ENCODE results near the gene AP1S1.

The AP1S1 gene

GRCh38 chr7:101162551-101163278 is 8.4 kb downstream of the AP1S1 start:
- Histone ChIP-seq H3K27ac (ENCODE audit: low read length) (no peak overlapping the region), H3K36me3 (ENCODE audit: insufficient read depth, low read depth, low read length) (peaks cover 7% of the 10 kb centered on the region; the same call in 1 of the 2 replicates), H3K27me3 (ENCODE audit: insufficient read depth, low read length) (peaks cover 53% of the 10 kb centered on the region), H3K4me1 (ENCODE audit: insufficient read depth, low read length) (peaks cover 14% of the 10 kb centered on the region), H3K4me3 (ENCODE audit: low read length) (peak overlapping the region; percentile 59), H3K9ac (ENCODE audit: low read depth, low read length) (peak overlapping the region; percentile 54; the same call in 1 of the 2 replicates), H3K9me3 (ENCODE audit: insufficient read depth, low read depth, low read length) (no peaks in the 10 kb centered on the region)

GRCh38 chr7:101163279-101164070 is 9.2 kb downstream of the AP1S1 start:
- Histone ChIP-seq H3K9me3 (ENCODE audit: insufficient read depth, low read depth, low read length) (no peaks in the 10 kb centered on the region), H3K27me3 (ENCODE audit: insufficient read depth, low read length) (peaks cover 61% of the 10 kb centered on the region), H3K36me3 (ENCODE audit: insufficient read depth, low read depth, low read length) (peaks cover 7% of the 10 kb centered on the region; the same call in 1 of the 2 replicates), H3K4me1 (ENCODE audit: insufficient read depth, low read length) (peaks cover 22% of the 10 kb centered on the region), H3K4me3 (ENCODE audit: low read length) (peak overlapping the region; percentile 69), H3K9ac (ENCODE audit: low read depth, low read length) (peak overlapping the region; percentile 41; the same call in 1 of the 2 replicates), H3K27ac (ENCODE audit: low read length) (no peak overlapping the region)

DNA sequence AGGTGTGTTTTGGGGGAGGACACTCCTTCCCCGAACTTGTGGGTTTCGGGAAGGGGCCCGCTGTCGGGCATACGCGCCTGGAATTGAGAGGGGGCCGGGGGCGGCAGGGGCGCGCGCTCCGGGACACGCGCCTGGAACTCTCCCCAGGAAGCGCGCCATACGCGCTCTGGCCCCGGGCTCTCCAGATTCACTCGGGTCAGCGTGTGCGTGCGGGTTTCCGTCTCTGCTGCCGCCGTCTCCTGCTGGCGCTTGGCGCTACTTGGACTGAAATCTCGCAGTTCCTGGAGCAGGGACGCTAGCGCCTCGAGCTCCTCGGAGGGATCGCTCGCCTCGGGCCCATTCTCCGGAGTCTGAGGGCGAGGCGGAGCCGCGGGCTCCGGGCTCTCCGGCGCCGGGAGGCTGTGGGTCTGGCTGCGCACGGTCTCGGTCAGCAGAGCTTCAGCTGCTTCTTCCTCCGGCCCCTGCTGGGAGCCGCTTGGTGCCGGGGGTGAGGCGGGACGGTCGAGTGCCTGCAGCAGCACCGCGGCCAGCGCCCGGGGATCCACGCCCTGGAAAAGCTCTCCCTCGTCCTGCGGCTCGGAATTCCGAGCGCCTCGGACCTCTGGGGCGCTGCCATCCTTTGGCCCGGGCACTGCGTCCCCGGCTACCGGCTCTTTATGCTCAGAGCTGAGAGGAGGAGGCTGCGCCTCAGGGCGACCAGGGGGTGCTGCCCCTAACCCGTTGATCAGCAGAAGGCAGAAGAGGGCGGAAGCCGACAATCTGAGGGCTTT is 10.0 kb downstream of the AP1S1 start:
- Histone ChIP-seq H3K27me3 (ENCODE audit: insufficient read depth, low read length) (peaks cover 68% of the 10 kb centered on the region), H3K4me1 (ENCODE audit: insufficient read depth, low read length) (peaks cover 30% of the 10 kb centered on the region), H3K36me3 (ENCODE audit: insufficient read depth, low read depth, low read length) (0 out of 2 replicates have a peak, but pooled peaks cover under 1% of the 10 kb centered on the region), H3K9me3 (ENCODE audit: insufficient read depth, low read depth, low read length) (no peaks in the 10 kb centered on the region), H3K27ac (ENCODE audit: low read length) (no peak overlapping the region), H3K4me3 (ENCODE audit: low read length) (peak overlapping the region; percentile 69), H3K9ac (ENCODE audit: low read depth, low read length) (peak overlapping the region; percentile 41; the same call in 1 of the 2 replicates)

- H3K36me3 ChIP-seq (ENCODE audit: insufficient read depth, low read depth, low read length) = no peaks in the 10 kb centered on the region
- H3K4me1 ChIP-seq (ENCODE audit: insufficient read depth, low read length) = peaks cover 37% of the 10 kb centered on the region
- no peaks in the 10 kb centered on the region for H3K9me3 ChIP-seq (ENCODE audit: insufficient read depth, low read depth, low read length)
- H3K9ac ChIP-seq (ENCODE audit: low read depth, low read length) = no peak within 1 kb of the TSS; the same call in 1 of the 2 replicates
- H3K4me3 ChIP-seq (ENCODE audit: low read length) = peak within 1 kb of the TSS; percentile 75
- H3K27me3 ChIP-seq (ENCODE audit: insufficient read depth, low read length) = peaks cover 79% of the 10 kb centered on the region
- no peak within 1 kb of the TSS for H3K27ac ChIP-seq (ENCODE audit: low read length)
These were observed 11.0 kb downstream of the AP1S1 start, which contains the start of gene VGF for GRCh38 chr7:101165075-101165957. TSS of gene VGF (minus strand) at chr7:101165569. CDS start at chr7:101164843, 726 bp downstream.

DNA sequence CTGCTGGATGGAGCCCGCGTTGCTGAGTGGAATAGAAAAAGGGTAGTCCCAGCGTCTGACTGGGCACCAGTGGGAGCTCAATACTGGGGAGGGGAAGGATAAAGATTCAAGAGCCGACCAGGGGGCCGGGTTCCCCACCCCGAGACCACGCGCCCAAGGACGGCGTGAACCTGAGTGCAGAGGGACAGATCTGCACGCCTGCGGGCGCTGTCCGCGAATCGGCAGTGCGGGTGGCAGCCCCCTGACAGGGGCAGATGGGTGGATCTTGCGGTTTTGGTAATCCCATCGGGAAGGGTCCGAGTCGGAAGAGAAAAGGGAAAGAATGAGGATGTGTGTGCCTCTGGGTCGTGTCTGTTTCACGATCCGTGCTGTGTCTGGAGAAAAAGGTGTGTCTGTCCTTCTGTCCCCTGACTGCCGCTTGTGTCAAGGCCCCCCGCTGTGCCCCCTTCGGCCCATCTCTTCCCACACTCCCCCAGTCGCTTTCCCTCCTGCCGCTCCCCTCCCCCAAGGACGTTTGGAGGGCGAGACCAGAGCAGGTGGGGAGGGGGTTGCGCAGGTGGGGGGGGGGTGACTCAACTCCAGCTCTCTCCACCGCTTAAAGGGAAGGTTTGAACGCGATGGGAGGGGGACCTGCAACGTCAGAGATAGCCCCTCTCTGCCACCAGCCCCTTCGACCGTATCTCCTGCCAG is 11.8 kb downstream of the AP1S1 start:
- no peaks in the 10 kb centered on the region for H3K9me3 ChIP-seq (ENCODE audit: insufficient read depth, low read depth, low read length)
- H3K36me3 ChIP-seq (ENCODE audit: insufficient read depth, low read depth, low read length) = no peaks in the 10 kb centered on the region
- H3K27me3 ChIP-seq (ENCODE audit: insufficient read depth, low read length) = peaks cover 87% of the 10 kb centered on the region
- no peak overlapping the region for H3K27ac ChIP-seq (ENCODE audit: low read length)
- H3K9ac ChIP-seq (ENCODE audit: low read depth, low read length) = no peak overlapping the region
- peak overlapping the region; percentile 75 for H3K4me3 ChIP-seq (ENCODE audit: low read length)
- H3K4me1 ChIP-seq (ENCODE audit: insufficient read depth, low read length) = peaks cover 37% of the 10 kb centered on the region

DNA sequence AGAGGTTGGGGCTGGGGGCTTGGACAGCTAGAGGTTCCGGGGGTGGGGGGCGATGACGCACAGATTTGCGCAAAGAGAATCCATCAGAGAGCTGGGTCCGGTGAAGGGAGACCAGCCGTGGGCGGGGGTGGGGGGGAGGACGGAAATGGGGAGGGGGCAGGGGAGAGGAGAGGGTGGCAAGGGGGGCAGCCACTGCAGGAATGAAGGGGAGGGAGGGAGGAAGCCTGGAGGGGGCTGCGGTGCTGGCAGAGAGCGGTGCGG is 12.3 kb downstream of the AP1S1 start:
- Histone ChIP-seq H3K27me3 (ENCODE audit: insufficient read depth, low read length) (peaks cover 92% of the 10 kb centered on the region), H3K36me3 (ENCODE audit: insufficient read depth, low read depth, low read length) (no peaks in the 10 kb centered on the region), H3K4me3 (ENCODE audit: low read length) (peak overlapping the region; percentile 75; the same call in 1 of the 2 replicates)

DNA sequence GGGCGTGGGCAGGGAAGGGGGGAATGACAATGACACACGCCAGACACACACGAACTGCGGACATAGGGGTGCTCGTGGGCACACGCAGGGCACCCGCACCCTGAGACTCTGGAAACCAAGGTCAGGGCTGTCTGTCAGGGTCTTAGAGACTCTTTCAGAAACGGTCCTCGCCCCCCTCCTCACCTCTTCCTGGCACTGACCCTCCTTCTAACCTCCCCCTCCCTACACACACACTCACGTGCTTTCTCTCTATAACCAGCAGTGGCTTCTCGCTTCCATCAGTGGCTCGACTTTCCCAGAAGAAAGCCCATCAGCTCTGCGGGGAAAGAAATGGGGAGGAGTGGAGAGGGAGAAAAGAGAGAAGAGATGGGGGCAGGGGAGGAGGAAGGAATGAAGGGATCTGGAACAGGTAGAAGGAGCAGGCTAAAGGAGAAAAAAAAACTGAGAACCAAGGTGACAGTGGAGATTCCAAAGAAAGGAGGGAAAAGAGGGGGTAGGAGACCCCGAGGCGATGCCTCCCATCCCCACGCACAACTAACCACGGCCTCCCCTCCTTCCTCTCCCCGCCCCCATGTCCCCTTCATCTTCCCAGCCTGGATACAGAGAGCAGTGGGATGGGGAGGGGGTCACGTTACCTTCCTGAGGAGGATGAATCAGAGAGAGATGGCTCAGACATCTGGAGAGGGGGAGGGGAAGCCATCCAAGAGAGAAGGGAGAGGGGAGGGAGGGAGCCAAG is 12.8 kb downstream of the AP1S1 start:
- H3K27me3 ChIP-seq (ENCODE audit: insufficient read depth, low read length) = peaks cover 94% of the 10 kb centered on the region
- peak overlapping the region; percentile 75 for H3K4me3 ChIP-seq (ENCODE audit: low read length)
- no peak overlapping the region for H3K27ac ChIP-seq (ENCODE audit: low read length)
- no peak overlapping the region; the same call in 1 of the 2 replicates for H3K9ac ChIP-seq (ENCODE audit: low read depth, low read length)
- peaks cover 34% of the 10 kb centered on the region for H3K4me1 ChIP-seq (ENCODE audit: insufficient read depth, low read length)
- H3K36me3 ChIP-seq (ENCODE audit: insufficient read depth, low read depth, low read length) = no peaks in the 10 kb centered on the region
- no peaks in the 10 kb centered on the region for H3K9me3 ChIP-seq (ENCODE audit: insufficient read depth, low read depth, low read length)

More for the DNA sequence above, 12.3 kb downstream of the AP1S1 start:
- Histone ChIP-seq H3K9me3 (ENCODE audit: insufficient read depth, low read depth, low read length) (no peaks in the 10 kb centered on the region), H3K4me1 (ENCODE audit: insufficient read depth, low read length) (peaks cover 35% of the 10 kb centered on the region), H3K27ac (ENCODE audit: low read length) (no peak overlapping the region), H3K9ac (ENCODE audit: low read depth, low read length) (no peak overlapping the region; the same call in 1 of the 2 replicates)

DNA sequence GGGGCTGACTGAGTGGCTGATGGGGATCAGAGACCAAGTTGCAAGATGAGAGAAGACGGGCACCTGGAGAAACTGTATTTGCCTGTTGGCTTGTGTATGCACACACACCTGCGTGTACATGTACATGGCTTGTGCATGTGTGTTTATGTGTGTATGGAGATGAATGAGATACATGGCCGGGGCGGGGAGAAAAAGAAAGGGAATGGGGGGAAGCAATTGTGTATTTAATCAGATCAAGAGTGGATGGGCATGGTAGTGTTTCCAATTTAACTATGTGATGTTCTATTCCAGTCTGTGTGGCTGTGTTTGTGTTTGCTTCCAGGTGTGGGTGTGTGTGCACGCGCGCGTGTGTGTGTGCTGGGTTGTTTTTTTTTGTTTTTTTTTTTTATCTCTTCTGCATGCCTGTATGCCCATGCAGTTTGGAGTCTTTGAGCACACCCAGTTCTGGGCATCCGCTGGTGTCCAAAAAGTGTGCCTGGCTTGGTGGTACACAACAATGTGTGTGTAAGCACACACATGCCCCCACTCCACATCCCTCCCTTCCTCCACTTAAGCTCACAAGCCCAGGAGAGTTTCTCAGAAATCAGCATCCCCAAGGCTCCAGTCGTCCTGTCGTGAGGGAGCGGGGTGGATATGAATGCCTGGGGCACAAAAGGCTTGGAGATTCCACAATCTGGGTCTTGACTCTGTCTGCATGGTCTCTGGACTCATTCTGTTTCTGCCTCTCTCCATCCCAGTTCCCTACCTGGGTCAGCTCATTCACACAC is 13.6 kb downstream of the AP1S1 start:
- Histone ChIP-seq H3K27me3 (ENCODE audit: insufficient read depth, low read length) (peaks cover 95% of the 10 kb centered on the region), H3K9me3 (ENCODE audit: insufficient read depth, low read depth, low read length) (no peaks in the 10 kb centered on the region), H3K36me3 (ENCODE audit: insufficient read depth, low read depth, low read length) (no peaks in the 10 kb centered on the region), H3K4me3 (ENCODE audit: low read length) (peak overlapping the region; percentile 75; the same call in 1 of the 2 replicates), H3K27ac (ENCODE audit: low read length) (no peak overlapping the region), H3K9ac (ENCODE audit: low read depth, low read length) (no peak overlapping the region), H3K4me1 (ENCODE audit: insufficient read depth, low read length) (peaks cover 31% of the 10 kb centered on the region)

- H3K4me3 ChIP-seq (ENCODE audit: low read length) = peak overlapping the region; percentile 75; the same call in 1 of the 2 replicates
- H3K9ac ChIP-seq (ENCODE audit: low read depth, low read length) = no peak overlapping the region
- H3K9me3 ChIP-seq (ENCODE audit: insufficient read depth, low read depth, low read length) = no peaks in the 10 kb centered on the region
- H3K36me3 ChIP-seq (ENCODE audit: insufficient read depth, low read depth, low read length) = no peaks in the 10 kb centered on the region
- H3K27me3 ChIP-seq (ENCODE audit: insufficient read depth, low read length) = peaks cover 99% of the 10 kb centered on the region
- peaks cover 31% of the 10 kb centered on the region for H3K4me1 ChIP-seq (ENCODE audit: insufficient read depth, low read length)
- H3K27ac ChIP-seq (ENCODE audit: low read length) = no peak overlapping the region
These were observed 14.3 kb downstream of the AP1S1 start for GRCh38 chr7:101168412-101169049.

Measured in iPS-20b (cell line).